ENCODE results near the gene MIS18A. TPM values are rescaled to one million over a fixed set of nuclear protein-coding genes. Genes with fewer than 3 reads are reported as not detected.

The MIS18A gene
- total RNA-seq, 3 donors from 2014 or later, result 6.6 to 16.3 (median 6.9) TPM

- peaks cover 4% of the 10 kb centered on the region for H3K36me3 ChIP-seq (ENCODE audit: low read depth)
- H3K4me3 ChIP-seq, result no peak overlapping the region
- no peak for DNase-seq
- intact Hi-C loops (cut with DNase I, micrococcal nuclease), result no loop called here
- TF ChIP-seq CTCF (IDR thresholded peaks at IDR 0.05), result no peak
- H3K9me3 ChIP-seq, result no peaks in the 10 kb centered on the region
- H3K4me1 ChIP-seq (ENCODE audit: low read depth), result no peaks in the 10 kb centered on the region
- ATAC-seq, result no peak
Measured at GRCh38 chr21:32316361-32317215, 37.7 kb upstream of the MIS18A start.

GRCh38 chr21:32315511-32316281 is 36.8 kb upstream of the MIS18A start:
- TF ChIP-seq CTCF (IDR thresholded peaks at IDR 0.05), result no peak
- Histone ChIP-seq H3K36me3 (ENCODE audit: low read depth) (peaks cover 4% of the 10 kb centered on the region), H3K4me1 (ENCODE audit: low read depth) (no peaks in the 10 kb centered on the region), H3K4me3 (no peak overlapping the region), H3K9me3 (no peaks in the 10 kb centered on the region)
- ATAC-seq (no peak), DNase-seq (no peak)
- intact Hi-C loops (cut with DNase I, micrococcal nuclease), result no loop called here

DNA sequence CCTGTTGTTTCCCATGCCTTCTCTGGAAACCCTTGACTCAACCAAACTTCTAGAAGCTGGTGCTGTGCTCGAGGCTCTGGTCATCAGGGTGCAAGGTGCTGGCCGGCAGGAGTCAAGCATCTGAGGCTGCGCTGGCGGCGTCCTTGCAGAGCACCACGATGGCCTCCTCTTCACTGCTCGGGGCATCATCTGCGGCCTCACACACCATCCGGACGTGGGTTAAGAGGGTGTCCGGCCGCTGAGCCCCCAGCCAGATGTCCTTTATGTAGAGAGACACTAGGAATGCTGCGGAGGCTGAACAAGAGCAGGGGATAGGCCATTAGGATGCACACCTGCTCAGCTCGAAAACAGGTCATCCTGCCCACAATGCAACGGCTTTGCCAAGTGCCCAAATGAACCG is 36.0 kb upstream of the MIS18A start:
- Histone ChIP-seq H3K4me3 (no peak overlapping the region), H3K9me3 (no peaks in the 10 kb centered on the region), H3K36me3 (ENCODE audit: low read depth) (peaks cover 4% of the 10 kb centered on the region), H3K4me1 (ENCODE audit: low read depth) (no peaks in the 10 kb centered on the region)
- DNase-seq (no peak), ATAC-seq (no peak)
- TF ChIP-seq CTCF (IDR thresholded peaks at IDR 0.05), result no peak
- intact Hi-C loops (cut with DNase I, micrococcal nuclease), result no loop called here

DNA sequence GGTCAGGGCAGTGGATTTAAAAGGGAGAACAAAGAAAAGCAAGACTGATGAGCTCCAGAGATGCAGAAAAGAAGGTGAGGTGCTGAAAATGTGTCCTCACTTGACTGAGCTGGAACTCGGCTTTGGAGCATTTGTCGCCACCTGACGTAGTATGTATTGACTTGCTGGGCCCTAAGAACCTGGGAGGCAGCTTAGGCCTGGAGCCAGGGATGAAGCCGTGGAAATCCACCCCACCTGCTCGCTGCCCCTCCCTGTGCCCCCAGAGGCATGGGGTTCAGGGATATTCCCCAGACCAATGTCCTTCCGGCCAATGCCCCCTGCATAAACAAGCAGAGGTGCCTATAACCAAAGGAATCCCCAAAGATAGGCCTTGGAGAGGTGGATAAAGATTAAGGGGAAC is 34.1 kb upstream of the MIS18A start:
- intact Hi-C loops (cut with DNase I, micrococcal nuclease), result no loop called here
- DNase-seq, result no peak
- H3K36me3 ChIP-seq (ENCODE audit: low read depth), result no peaks in the 10 kb centered on the region
- TF ChIP-seq CTCF (IDR thresholded peaks at IDR 0.05), result no peak
- no peak overlapping the region for H3K4me3 ChIP-seq
- no peaks in the 10 kb centered on the region for H3K9me3 ChIP-seq
- ATAC-seq, result no peak
- no peaks in the 10 kb centered on the region for H3K4me1 ChIP-seq (ENCODE audit: low read depth)

- intact Hi-C loops (cut with DNase I, micrococcal nuclease), result no loop called here
Measured at GRCh38 chr21:32312326-32312725, 33.5 kb upstream of the MIS18A start.

More at GRCh38 chr21:32312326-32312725, 33.5 kb upstream of the MIS18A start:
- H3K4me3 ChIP-seq, result no peak overlapping the region
- no peak for TF ChIP-seq CTCF (IDR thresholded peaks at IDR 0.05)
- H3K4me1 ChIP-seq (ENCODE audit: low read depth), result no peaks in the 10 kb centered on the region
- ATAC-seq, result no peak
- no peaks in the 10 kb centered on the region for H3K9me3 ChIP-seq
- DNase-seq, result no peak
- no peaks in the 10 kb centered on the region for H3K36me3 ChIP-seq (ENCODE audit: low read depth)
